B cell (primary cell): ENCODE results near the gene FAM240B.

Experiments
- CTCF ChIP-seq: fragments of 200-600 bp; IDR thresholded peaks from one replicate; pipeline ENCODE4 v1.8.0; 2022; ENCODE audit warnings: antibody characterized with exemption, mild to moderate bottlenecking
- EZH2 ChIP-seq: IDR thresholded peaks from 2 replicates; pipeline ENCODE4 v1.6.1; 2012; ENCODE audit warnings: borderline replicate concordance, low read depth, mild to moderate bottlenecking, moderate library complexity, low read length; ENCODE audit not compliant: insufficient read depth, poor library complexity, severe bottlenecking

- TF ChIP-seq CTCF: no peak
- TF ChIP-seq EZH2: no peak
Observed at GRCh38 chr9:38697776-38698300, 22.1 kb downstream of the FAM240B start.
